OCI-LY3 (cell line): ENCODE results near the gene XPO1.

Experiments
- H2AFZ ChIP-seq: fragments of 200-600, 300-600 bp; shearing (Covaris generic); 2 replicates; pipeline ENCODE4 v1.6.0; 2014; ENCODE audit warnings: antibody characterized with exemption, low read depth, low read length
- H3K27ac ChIP-seq: fragments of 200-600, 300-600 bp; sonication (generic); 2 replicates; pipeline ENCODE4 v1.5.1; 2014; ENCODE audit warnings: mild to moderate bottlenecking, low read length, moderate library complexity, mixed read lengths
- H3K27me3 ChIP-seq: fragments of 200-600, 300-600 bp; sonication (generic); 2 replicates; pipeline ENCODE4 v1.6.1; 2014; ENCODE audit warnings: low read depth, low read length, mixed read lengths
- H3K36me3 ChIP-seq: fragments of 200-600, 300-600 bp; sonication (generic); replicated peaks from 2 replicates; pipeline ENCODE3; 2014; ENCODE audit warnings: low read depth, low read length, mixed read lengths
- H3K4me1 ChIP-seq: fragments of 300-600, 200-600 bp; sonication (generic); 2 replicates; pipeline ENCODE4 v1.6.1; 2014; ENCODE audit warnings: low read length, mixed read lengths
- H3K4me2 ChIP-seq: fragments of 200-600, 300-600 bp; sonication (generic); 2 replicates; pipeline ENCODE4 v1.6.1; 2014; ENCODE audit warnings: low read length, mixed read lengths
- H3K4me3 ChIP-seq: fragments of 300-600, 200-600 bp; sonication (generic); 2 replicates; pipeline ENCODE4 v1.5.1; 2014; ENCODE audit warnings: antibody characterized with exemption, mild to moderate bottlenecking, low read length, moderate library complexity
- H3K79me2 ChIP-seq: fragments of 300-600, 200-600 bp; shearing (Covaris generic); 2 replicates; pipeline ENCODE4 v1.6.1; 2014; ENCODE audit warnings: mild to moderate bottlenecking, low read length, mixed read lengths
- H3K9ac ChIP-seq: fragments of 300-600, 200-600 bp; shearing (Covaris generic); 2 replicates; pipeline ENCODE4 v1.6.0; 2014; ENCODE audit warnings: mild to moderate bottlenecking, low read length, moderate library complexity
- H3K9me3 ChIP-seq: fragments of 200-600, 300-600 bp; shearing (Covaris generic); 2 replicates; pipeline ENCODE4 v1.6.1; 2014; ENCODE audit warnings: low read length, mixed read lengths; ENCODE audit not compliant: insufficient read depth
- H4K20me1 ChIP-seq: fragments of 200-600, 300-600 bp; sonication (generic); 2 replicates; pipeline ENCODE4 v1.6.1; 2016; ENCODE audit warnings: low read length, mixed read lengths; ENCODE audit not compliant: insufficient read depth
- CTCF ChIP-seq: fragments of 200-600, 300-600 bp; sonication (generic); IDR thresholded peaks from 2 replicates; pipeline ENCODE4 v1.5.1; 2014; ENCODE audit warnings: antibody characterized with exemption, low read length, low read depth
- EZH2phosphoT487 ChIP-seq: fragments of 200-600 bp; shearing (Covaris generic); IDR thresholded peaks from 2 replicates; pipeline ENCODE4 v1.6.1; 2018; ENCODE audit warnings: antibody characterized with exemption, mixed run types, low read depth

Gene XPO1

GRCh38 chr2:61537277-61537949 is 743 bp downstream of the XPO1 start:
- peak overlapping the region; percentile 95 for H3K4me3 ChIP-seq
- H3K79me2 ChIP-seq, result peaks cover 62% of the 10 kb centered on the region
- H3K27me3 ChIP-seq, result no peaks in the 10 kb centered on the region
- peaks cover 41% of the 10 kb centered on the region for H4K20me1 ChIP-seq
- peaks cover 28% of the 10 kb centered on the region for H3K4me1 ChIP-seq
- peak overlapping the region; percentile 84 for H3K4me2 ChIP-seq
- H3K9ac ChIP-seq, result peak overlapping the region; percentile 97
- H3K9me3 ChIP-seq, result no peaks in the 10 kb centered on the region
- TF ChIP-seq CTCF (no peak), EZH2phosphoT487 (no peak)
- H3K27ac ChIP-seq, result peak overlapping the region; percentile 92
- no peak overlapping the region for H2AFZ ChIP-seq
- H3K36me3 ChIP-seq, result peaks cover 8% of the 10 kb centered on the region

GRCh38 chr2:61536572-61537276 is 1.4 kb downstream of the XPO1 start:
- H3K36me3 ChIP-seq, result peaks cover 10% of the 10 kb centered on the region
- peaks cover 69% of the 10 kb centered on the region for H3K79me2 ChIP-seq
- H3K27ac ChIP-seq, result peak overlapping the region; percentile 92
- H3K27me3 ChIP-seq, result no peaks in the 10 kb centered on the region
- peak overlapping the region; percentile 97 for H3K9ac ChIP-seq
- peak overlapping the region; percentile 84 for H3K4me2 ChIP-seq
- H2AFZ ChIP-seq, result no peak overlapping the region
- TF ChIP-seq EZH2phosphoT487 (no peak), CTCF (no peak)
- peaks cover 46% of the 10 kb centered on the region for H4K20me1 ChIP-seq
- H3K9me3 ChIP-seq, result no peaks in the 10 kb centered on the region
- peaks cover 28% of the 10 kb centered on the region for H3K4me1 ChIP-seq
- peak overlapping the region; percentile 95 for H3K4me3 ChIP-seq

- H4K20me1 ChIP-seq, result peaks cover 51% of the 10 kb centered on the region
- peaks cover 14% of the 10 kb centered on the region for H3K36me3 ChIP-seq
- H3K27me3 ChIP-seq, result no peaks in the 10 kb centered on the region
- H3K27ac ChIP-seq, result peak overlapping the region; percentile 92
- no peak overlapping the region for H2AFZ ChIP-seq
- H3K4me2 ChIP-seq, result peak overlapping the region; percentile 84
- H3K4me1 ChIP-seq, result peaks cover 28% of the 10 kb centered on the region
- H3K4me3 ChIP-seq, result peak overlapping the region; percentile 95
- H3K9ac ChIP-seq, result peak overlapping the region; percentile 97
- H3K79me2 ChIP-seq, result peaks cover 75% of the 10 kb centered on the region
- no peaks in the 10 kb centered on the region for H3K9me3 ChIP-seq
- TF ChIP-seq CTCF, result no peak
- no peak for TF ChIP-seq EZH2phosphoT487
Observed at GRCh38 chr2:61536180-61536571, 2.0 kb downstream of the XPO1 start.

GRCh38 chr2:61535449-61535848 is 2.7 kb downstream of the XPO1 start:
- no peaks in the 10 kb centered on the region for H3K9me3 ChIP-seq
- H3K79me2 ChIP-seq, result peaks cover 82% of the 10 kb centered on the region
- H2AFZ ChIP-seq, result no peak overlapping the region
- TF ChIP-seq CTCF, result no peak
- TF ChIP-seq EZH2phosphoT487, result no peak
- peak overlapping the region; percentile 92 for H3K27ac ChIP-seq
- no peaks in the 10 kb centered on the region for H3K27me3 ChIP-seq
- peaks cover 58% of the 10 kb centered on the region for H4K20me1 ChIP-seq
- H3K36me3 ChIP-seq, result peaks cover 14% of the 10 kb centered on the region
- H3K4me3 ChIP-seq, result peak overlapping the region; percentile 95
- peaks cover 31% of the 10 kb centered on the region for H3K4me1 ChIP-seq
- H3K4me2 ChIP-seq, result peak overlapping the region; percentile 84
- peak overlapping the region; percentile 97 for H3K9ac ChIP-seq
